Fibroblast of the aortic adventitia (primary cell): Measurements from ENCODE around the gene IMMP2L. TPM values are rescaled to one million over a fixed set of nuclear protein-coding genes. Genes with fewer than 3 reads are reported as not detected.

ENCODE experiments used
- DNase-seq: peaks from one replicate; pipeline ENCODE4 v3.0.0-alpha.2; 2010; ENCODE audit warnings: low read depth
- H3K4me3 ChIP-seq: 2 replicates; pipeline ENCODE4 v1.5.1; 2011; ENCODE audit warnings: low read depth, mild to moderate bottlenecking, control low read depth, low read length, moderate library complexity
- total RNA-seq: library from RNA; depleted of rRNA; stranded (reverse); fragments of >200 nt; gene quantifications from 2 replicates; pipeline ENCODE4 v1.2.3, GENCODE V29; 2012; ENCODE audit warnings: low replicate concordance
- TF ChIP-seq, protein P1 (sequence below): IDR thresholded peaks from 2 replicates; pipeline ENCODE4 v1.5.1; 2011; ENCODE audit warnings: mild to moderate bottlenecking, low read length, control low read depth, inconsistent platforms; ENCODE audit not compliant: insufficient read depth

IMMP2L gene
- total RNA-seq, 1 donor: 9.9 TPM

DNA sequence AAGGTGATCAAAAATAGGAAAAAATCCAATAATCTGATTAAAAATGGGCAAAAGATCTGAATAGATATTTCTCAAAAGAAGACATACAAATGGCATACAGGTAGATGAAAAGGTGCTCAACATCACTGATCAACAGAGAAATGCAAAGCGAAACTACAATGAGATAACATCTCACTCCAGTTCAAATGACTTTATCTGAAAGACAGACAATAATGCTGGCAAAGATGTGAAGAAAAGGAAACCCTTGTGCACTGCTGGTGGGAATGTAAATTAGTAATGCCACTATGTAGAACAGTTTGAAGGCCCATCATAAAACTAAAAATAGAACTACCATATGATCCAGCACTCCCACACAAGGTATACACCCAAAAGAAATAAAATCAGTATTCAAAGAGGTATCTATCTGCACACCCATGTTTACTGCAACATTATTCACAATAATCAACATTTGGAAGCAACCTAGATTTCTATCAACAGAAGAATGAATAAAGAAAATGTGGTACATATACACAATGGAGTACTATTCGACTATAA, 386.3 kb downstream of the IMMP2L start:
- DNase-seq: no peak
- TF ChIP-seq, protein P1, sequence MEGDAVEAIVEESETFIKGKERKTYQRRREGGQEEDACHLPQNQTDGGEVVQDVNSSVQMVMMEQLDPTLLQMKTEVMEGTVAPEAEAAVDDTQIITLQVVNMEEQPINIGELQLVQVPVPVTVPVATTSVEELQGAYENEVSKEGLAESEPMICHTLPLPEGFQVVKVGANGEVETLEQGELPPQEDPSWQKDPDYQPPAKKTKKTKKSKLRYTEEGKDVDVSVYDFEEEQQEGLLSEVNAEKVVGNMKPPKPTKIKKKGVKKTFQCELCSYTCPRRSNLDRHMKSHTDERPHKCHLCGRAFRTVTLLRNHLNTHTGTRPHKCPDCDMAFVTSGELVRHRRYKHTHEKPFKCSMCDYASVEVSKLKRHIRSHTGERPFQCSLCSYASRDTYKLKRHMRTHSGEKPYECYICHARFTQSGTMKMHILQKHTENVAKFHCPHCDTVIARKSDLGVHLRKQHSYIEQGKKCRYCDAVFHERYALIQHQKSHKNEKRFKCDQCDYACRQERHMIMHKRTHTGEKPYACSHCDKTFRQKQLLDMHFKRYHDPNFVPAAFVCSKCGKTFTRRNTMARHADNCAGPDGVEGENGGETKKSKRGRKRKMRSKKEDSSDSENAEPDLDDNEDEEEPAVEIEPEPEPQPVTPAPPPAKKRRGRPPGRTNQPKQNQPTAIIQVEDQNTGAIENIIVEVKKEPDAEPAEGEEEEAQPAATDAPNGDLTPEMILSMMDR: no peak
- no peak overlapping the region for H3K4me3 ChIP-seq

DNA sequence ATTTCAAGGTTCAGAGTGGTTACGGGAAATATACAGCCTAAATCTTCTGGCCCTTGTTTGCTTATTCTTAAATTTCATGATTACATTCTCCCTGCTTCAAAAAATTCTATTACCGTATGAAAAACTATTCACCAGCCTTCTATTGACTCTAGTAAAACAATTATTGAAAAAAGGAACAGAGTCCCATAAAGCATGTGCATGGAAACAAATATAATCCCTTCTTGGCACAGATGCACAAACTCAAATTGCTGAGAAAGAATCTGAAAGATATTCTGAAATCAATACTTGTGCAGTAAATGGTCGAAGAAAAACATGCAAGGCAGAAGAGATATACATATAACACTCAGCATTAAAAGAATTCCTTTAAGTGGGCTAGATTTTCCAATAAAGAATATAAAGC, 387.8 kb downstream of the IMMP2L start:
- no peak for DNase-seq
- TF ChIP-seq, protein P1: no peak
- no peak overlapping the region for H3K4me3 ChIP-seq

DNA sequence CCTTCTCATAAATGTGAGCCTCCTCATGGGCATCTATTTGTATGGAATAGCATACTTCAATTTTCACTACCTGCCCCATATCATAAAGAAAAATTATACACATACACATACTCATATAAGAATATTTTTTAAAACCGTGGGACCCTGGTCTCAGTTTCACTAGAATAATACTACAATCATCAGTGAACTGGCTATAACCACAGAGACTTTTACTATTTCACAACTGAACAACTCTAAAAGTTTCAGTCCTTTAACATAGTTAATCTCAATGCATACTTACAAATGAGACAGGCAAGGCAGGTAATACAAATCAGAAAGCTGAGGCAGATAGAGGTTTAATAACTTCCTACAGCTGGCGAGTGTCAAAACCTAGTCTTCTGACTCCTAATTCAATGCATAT, 388.3 kb downstream of the IMMP2L start:
- TF ChIP-seq, protein P1: no peak
- H3K4me3 ChIP-seq: no peak overlapping the region
- no peak for DNase-seq

DNA sequence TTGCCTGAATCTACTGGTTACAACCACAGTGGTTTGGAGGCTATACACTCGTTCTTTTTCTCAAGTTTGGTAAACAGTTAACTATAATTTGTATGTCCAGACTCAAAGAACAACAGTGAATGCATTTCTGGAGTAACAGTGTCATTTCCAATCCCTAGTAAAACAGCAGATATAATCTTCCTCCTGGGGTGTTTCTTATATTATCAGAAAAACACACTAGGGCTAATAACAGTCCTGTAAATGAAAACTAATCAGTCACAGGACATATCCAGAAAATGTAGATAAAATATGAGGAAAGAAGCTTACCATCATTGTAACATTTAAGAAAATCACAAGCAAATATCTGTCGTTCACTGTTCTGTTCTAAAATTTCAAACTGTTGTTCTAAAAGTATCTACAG, 388.8 kb downstream of the IMMP2L start:
- no peak overlapping the region for H3K4me3 ChIP-seq
- no peak for DNase-seq
- TF ChIP-seq, protein P1: no peak

DNA sequence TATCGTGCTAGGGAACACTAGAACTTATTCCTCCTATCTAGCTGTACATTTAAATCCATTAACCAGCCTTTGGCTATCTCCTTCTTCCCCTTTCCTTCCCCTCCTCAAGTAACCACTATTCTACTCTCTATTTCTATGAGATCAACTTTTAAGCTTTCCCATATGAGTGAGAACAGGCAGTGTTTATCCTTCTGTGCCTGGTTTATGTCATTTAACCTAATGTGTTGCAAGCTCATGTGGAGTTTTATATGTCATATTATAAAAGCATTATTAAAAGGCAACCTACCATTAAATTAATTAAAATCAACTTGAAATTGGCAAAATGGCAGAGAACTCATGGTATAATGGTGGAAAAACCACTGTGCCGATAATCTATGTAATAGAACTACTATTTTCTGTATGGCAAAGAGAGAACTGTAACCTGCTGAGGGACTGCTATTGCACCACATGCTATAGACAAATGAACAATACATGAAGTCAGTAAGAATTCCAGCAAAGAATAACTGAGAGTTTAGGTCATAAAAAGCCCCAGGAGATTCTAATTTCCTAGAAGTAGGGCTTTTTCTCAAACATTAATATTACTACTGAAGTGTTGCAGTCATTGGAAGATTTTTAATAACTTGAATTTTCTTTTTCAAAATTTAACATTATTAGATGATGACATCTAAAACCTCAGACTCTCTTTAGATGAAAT, 389.6 kb downstream of the IMMP2L start:
- TF ChIP-seq, protein P1: no peak
- no peak for DNase-seq
- no peak overlapping the region for H3K4me3 ChIP-seq

DNA sequence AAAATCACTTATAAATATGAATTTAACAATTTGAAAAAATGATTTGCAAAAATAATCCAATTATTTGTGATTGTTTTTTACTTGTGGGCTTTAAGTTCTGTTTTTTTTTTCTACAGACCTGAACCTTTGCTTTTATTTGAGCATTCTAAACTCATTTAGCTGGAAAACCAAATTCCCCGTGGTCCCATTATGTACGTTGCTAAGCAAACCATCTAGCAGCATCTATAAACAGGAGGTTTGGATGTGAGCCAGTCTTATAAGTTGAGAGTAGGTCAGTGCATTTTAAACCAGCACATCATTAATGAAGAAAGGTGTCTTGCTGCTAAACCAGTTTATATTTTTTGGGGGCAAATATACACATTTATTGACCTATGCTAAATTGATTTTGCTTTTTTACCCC, 394.1 kb downstream of the IMMP2L start:
- H3K4me3 ChIP-seq: no peak overlapping the region
- DNase-seq: no peak
- TF ChIP-seq, protein P1: no peak

DNA sequence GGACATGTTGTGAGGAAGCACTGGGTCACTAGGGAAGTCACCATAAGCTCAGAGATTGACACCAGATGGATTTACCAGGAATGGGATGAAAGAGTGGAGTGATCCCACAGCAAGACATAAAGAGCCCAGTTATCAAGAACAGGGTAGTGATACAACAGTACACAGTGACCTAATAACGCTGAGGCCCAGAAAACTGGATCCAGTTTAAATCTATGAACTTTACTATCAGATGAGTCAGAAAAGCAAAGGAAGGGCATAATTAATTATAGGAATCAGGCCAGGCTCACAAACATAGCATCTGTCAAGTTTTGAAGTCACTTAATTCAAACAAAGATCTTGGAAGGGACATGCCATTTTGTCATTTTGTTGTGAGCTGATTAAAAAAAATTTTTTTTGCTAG, 397.9 kb downstream of the IMMP2L start:
- no peak for DNase-seq
- TF ChIP-seq, protein P1: no peak
- no peak overlapping the region for H3K4me3 ChIP-seq
